H1 (cell line): ENCODE measurements around the gene SMYD4. TPM values are rescaled to one million over a fixed set of nuclear protein-coding genes. Genes with fewer than 3 reads are reported as not detected.

Experiments
- CEBPB ChIP-seq: IDR thresholded peaks from 2 replicates; pipeline ENCODE4 v1.6.1; 2012; ENCODE audit warnings: low read depth, low read length
- SIX5 ChIP-seq: IDR thresholded peaks from 2 replicates; pipeline ENCODE4 v1.6.1; 2011; ENCODE audit warnings: mild to moderate bottlenecking, low read depth, low read length
- TCF12 ChIP-seq: IDR thresholded peaks from 2 replicates; pipeline ENCODE4 v1.6.1; 2011; ENCODE audit warnings: low read depth, mild to moderate bottlenecking, low read length
- polyA plus RNA-seq, 7 experiments: library from polyadenylated mRNA; depleted of rRNA in 3 of 7; stranded (reverse) in 5 of 7; unstranded in 2 of 7; fragments of >200 nt in 5 of 7; fragments of 200-250 nt in 2 of 7; gene quantifications; 1 replicate in 5 of 7; 2 replicates in 1 of 7; 4 replicates in 1 of 7; pipeline versions ENCODE4 v1.2.1 to v1.2.3, GENCODE V29; 2011 to 2013; ENCODE audit warnings: missing spikeins in 2 of 7, mixed read lengths in 2 of 7
- total RNA-seq: library from RNA; stranded (reverse); fragmentation: NEBNext Ultra II Directional; extraction: Animal tissue kit (Norgen Biotek cat#: 25700); gene quantifications from 2 replicates; pipeline ENCODE4 v1.2.1, GENCODE V29; 2021

The SMYD4 gene
- total and polyA plus RNA-seq, 2 of the 8 experiments (the other 6 are each of a cell fraction or from before 2014, with no cell fraction given), result 10.5 to 23.4 TPM

GRCh38 chr17:1769822-1770477 lies 59.8 kb downstream of the SMYD4 start (continued):
- TF ChIP-seq CEBPB, result no peak
- no peak for TF ChIP-seq SIX5
- no peak for TF ChIP-seq TCF12
